Natural killer cell (primary cell): ENCODE measurements around the gene PTPRN2. TPM values are rescaled to one million over a fixed set of nuclear protein-coding genes. Genes with fewer than 3 reads are reported as not detected.

ENCODE experiments used
- ATAC-seq, 3 donors: fragments of 150-1000 bp in 2 of 3; fragments of 200-7000 bp in 1 of 3; cut with Tn5 transposase; 1 replicate in 1 of 3; 2 replicates in 2 of 3; pipeline ENCODE4 v1.10.0; 2021; ENCODE audit warnings: mild to moderate bottlenecking in 2 of 3, moderate library complexity in 2 of 3
- DNase-seq, 2 donors: peaks; one replicate each; pipeline versions ENCODE4 v3.0.0 to v3.0.0-alpha.2; 2013 to 2021; ENCODE audit warnings: mixed read lengths in 1 of 2
- H3K27ac ChIP-seq: one replicate; pipeline ENCODE4 v1.5.1; 2013; ENCODE audit warnings: mild to moderate bottlenecking, low read length
- H3K27me3 ChIP-seq: one replicate; pipeline ENCODE4 v1.6.1; 2013; ENCODE audit warnings: low read length; ENCODE audit not compliant: control insufficient read depth, insufficient read depth
- H3K36me3 ChIP-seq: one replicate; pipeline ENCODE4 v1.6.1; 2013; ENCODE audit warnings: low read length; ENCODE audit not compliant: control insufficient read depth, insufficient read depth
- H3K4me1 ChIP-seq: one replicate; pipeline ENCODE4 v1.6.1; 2013; ENCODE audit warnings: low read length; ENCODE audit not compliant: control insufficient read depth, insufficient read depth
- H3K4me3 ChIP-seq: one replicate; pipeline ENCODE4 v1.5.1; 2013; ENCODE audit warnings: low read length
- H3K9me3 ChIP-seq: one replicate; pipeline ENCODE4 v1.6.1; 2013; ENCODE audit warnings: low read length; ENCODE audit not compliant: control insufficient read depth, insufficient read depth
- H3K27ac Mint-ChIP-seq, 2 donors: one replicate each; pipeline ENCODE4 v1.8.0; 2022; ENCODE audit warnings: mild to moderate bottlenecking in 2 of 2, mixed read lengths in 2 of 2, moderate library complexity in 1 of 2
- H3K27me3 Mint-ChIP-seq, 2 donors: one replicate each; pipeline ENCODE4 v1.8.0; 2022; ENCODE audit warnings: low read depth in 2 of 2, mixed read lengths in 2 of 2
- H3K36me3 Mint-ChIP-seq: one replicate; pipeline ENCODE4 v1.8.0; 2022; ENCODE audit warnings: mixed read lengths
- H3K4me1 Mint-ChIP-seq, 2 donors: one replicate each; pipeline ENCODE4 v1.8.0; 2022; ENCODE audit warnings: mixed read lengths in 2 of 2
- H3K4me3 Mint-ChIP-seq: one replicate; pipeline ENCODE4 v1.8.0; 2022; ENCODE audit warnings: mild to moderate bottlenecking, moderate library complexity, mixed read lengths
- H3K9me3 Mint-ChIP-seq, 2 donors: one replicate each; pipeline ENCODE4 v1.8.0; 2022; ENCODE audit warnings: mixed read lengths in 2 of 2
- CTCF ChIP-seq: fragments of 200-600 bp; IDR thresholded peaks from one replicate; pipeline ENCODE4 v1.8.0; 2022; ENCODE audit warnings: antibody characterized with exemption
- WGBS: methylation state at CpG from one replicate; pipeline ENCODE4 v1.1.7; 2013; ENCODE audit warnings: missing lambda C conversion rate; ENCODE audit not compliant: insufficient coverage; 5-methylcytosine and 5-hydroxymethylcytosine counted together
- intact Hi-C: fragments of 100-400 bp; cut with micrococcal nuclease; formaldehyde crosslinking; loops from one replicate; pipeline ENCODE4 v1.14.2; 2022
- total RNA-seq, 4 donors: library from RNA; stranded (reverse); fragments of 120-200 nt in 1 of 4; gene quantifications; one replicate each; pipeline versions ENCODE4 v1.2.3 to v1.2.4, GENCODE V29; 2013 to 2022

PTPRN2 gene
- total RNA-seq, 3 donors from 2014 or later (not counting 1 experiment from before 2014, with no cell fraction given) = 1.3 to 2.5 (median 1.9) TPM

GRCh38 chr7:158488181-158488971 lies 99.2 kb downstream of the PTPRN2 start:
- H3K9me3 Mint-ChIP-seq = no peaks in the 10 kb centered on the region
- WGBS = 88% methylated on average over 42 of the region's 42 CpGs
- H3K36me3 ChIP-seq = no peaks in the 10 kb centered on the region

DNA sequence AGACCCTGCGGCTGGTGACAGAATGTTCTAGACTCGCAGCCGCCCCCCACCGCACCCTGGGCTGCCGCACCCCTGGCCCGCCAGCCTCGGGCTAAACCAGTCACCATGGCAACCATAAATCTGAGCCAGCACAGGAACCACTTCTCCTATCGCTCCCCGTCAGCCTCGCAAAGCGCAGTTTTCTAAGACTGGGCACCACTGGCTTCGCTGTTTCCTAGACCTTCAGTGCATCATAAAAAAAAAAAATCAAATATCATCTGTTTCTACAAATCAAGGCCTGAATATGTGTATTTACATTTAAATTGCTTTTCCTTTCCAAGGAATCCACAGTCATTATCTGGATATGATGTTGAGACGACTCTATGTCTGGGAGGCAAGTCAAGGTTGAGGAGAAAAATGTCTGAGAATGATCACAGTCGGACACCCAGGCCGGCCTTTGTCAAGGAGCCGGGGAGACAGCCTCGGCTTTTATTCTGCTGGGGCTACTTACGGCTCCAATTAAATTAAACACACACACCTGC lies 99.9 kb downstream of the PTPRN2 start:
- no peak for DNase-seq
- intact Hi-C loops = no loop called here

More at GRCh38 chr7:158488181-158488971, 99.2 kb downstream of the PTPRN2 start:
- no peak overlapping the region for H3K27ac ChIP-seq
- no peaks in the 10 kb centered on the region for H3K4me1 ChIP-seq
- no peaks in the 10 kb centered on the region for H3K27me3 ChIP-seq
- Mint-ChIP-seq H3K27ac (no peak overlapping the region), H3K36me3 (no peaks in the 10 kb centered on the region), H3K4me3 (no peak overlapping the region), H3K4me1 (no peaks in the 10 kb centered on the region), H3K27me3 (no peaks in the 10 kb centered on the region)
- DNase-seq = no peak
- no peak for TF ChIP-seq CTCF
- intact Hi-C loops = no loop called here
- no peak for ATAC-seq
- H3K4me3 ChIP-seq = no peak overlapping the region
- H3K9me3 ChIP-seq = no peaks in the 10 kb centered on the region

GRCh38 chr7:158486919-158487318 lies 100.7 kb downstream of the PTPRN2 start:
- H3K36me3 Mint-ChIP-seq = no peaks in the 10 kb centered on the region
- no peaks in the 10 kb centered on the region for H3K27me3 Mint-ChIP-seq
- no peak for ATAC-seq
- no peak overlapping the region for H3K27ac Mint-ChIP-seq
- no peaks in the 10 kb centered on the region for H3K4me1 Mint-ChIP-seq
- no peaks in the 10 kb centered on the region for H3K27me3 ChIP-seq
- no peak overlapping the region for H3K4me3 ChIP-seq
- intact Hi-C loops = no loop called here
- no peak for TF ChIP-seq CTCF
- H3K9me3 Mint-ChIP-seq = no peaks in the 10 kb centered on the region
- H3K4me3 Mint-ChIP-seq = no peak overlapping the region
- H3K4me1 ChIP-seq = no peaks in the 10 kb centered on the region
- 79% methylated on average over 8 of the region's 8 CpGs for WGBS
- H3K27ac ChIP-seq = no peak overlapping the region
- H3K36me3 ChIP-seq = no peaks in the 10 kb centered on the region
- DNase-seq = no peak
- no peaks in the 10 kb centered on the region for H3K9me3 ChIP-seq

More for the DNA sequence above, 99.9 kb downstream of the PTPRN2 start:
- ATAC-seq = no peak
- Mint-ChIP-seq H3K27ac (no peak overlapping the region), H3K4me3 (no peak overlapping the region), H3K9me3 (no peaks in the 10 kb centered on the region), H3K27me3 (no peaks in the 10 kb centered on the region), H3K4me1 (no peaks in the 10 kb centered on the region), H3K36me3 (no peaks in the 10 kb centered on the region)
- no peak for TF ChIP-seq CTCF
- Histone ChIP-seq H3K4me3 (no peak overlapping the region), H3K27ac (no peak overlapping the region), H3K36me3 (no peaks in the 10 kb centered on the region), H3K27me3 (no peaks in the 10 kb centered on the region), H3K4me1 (no peaks in the 10 kb centered on the region), H3K9me3 (no peaks in the 10 kb centered on the region)
- 88% methylated on average over 18 of the region's 18 CpGs for WGBS
